GM23248 (cell line): Measurements from ENCODE around the gene HS6ST1. TPM values are rescaled to one million over a fixed set of nuclear protein-coding genes. Genes with fewer than 3 reads are reported as not detected.

Source experiments
- DNase-seq: peaks from one replicate; pipeline ENCODE4 v3.0.0-alpha.2; 2015
- H2AFZ ChIP-seq: fragments of 200-600 bp; sonication (generic); 2 replicates; pipeline ENCODE4 v1.6.1; 2016; ENCODE audit warnings: antibody characterized with exemption
- H3F3A ChIP-seq: fragments of 200-600 bp; sonication (generic); 2 replicates; pipeline ENCODE4 v1.6.1; 2016; ENCODE audit warnings: mild to moderate bottlenecking, antibody characterized with exemption, mixed run types; ENCODE audit not compliant: insufficient read depth
- H3K27ac ChIP-seq: fragments of 200-600 bp; sonication (generic); 2 replicates; pipeline ENCODE4 v1.5.1; 2016; ENCODE audit warnings: mild to moderate bottlenecking
- H3K27me3 ChIP-seq: fragments of 200-600 bp; sonication (generic); replicated peaks from 2 replicates; pipeline ENCODE4 v1.6.1; 2016; ENCODE audit warnings: mild to moderate bottlenecking; ENCODE audit not compliant: insufficient read depth
- H3K36me3 ChIP-seq: fragments of 200-600 bp; sonication (generic); 2 replicates; pipeline ENCODE4 v1.6.1; 2016; ENCODE audit warnings: low read depth, mild to moderate bottlenecking
- H3K4me1 ChIP-seq: fragments of 200-600 bp; sonication (generic); 2 replicates; pipeline ENCODE4 v1.6.1; 2016; ENCODE audit warnings: mild to moderate bottlenecking; ENCODE audit not compliant: insufficient read depth
- H3K4me2 ChIP-seq: fragments of 200-600 bp; sonication (generic); one replicate; pipeline ENCODE4 v1.6.1; 2016; ENCODE audit warnings: mild to moderate bottlenecking; ENCODE audit not compliant: unreplicated experiment
- H3K4me3 ChIP-seq: fragments of 200-600 bp; sonication (generic); 2 replicates; pipeline ENCODE4 v1.5.1; 2016; ENCODE audit warnings: mild to moderate bottlenecking
- H3K79me2 ChIP-seq: fragments of 200-600 bp; sonication (generic); 2 replicates; pipeline ENCODE4 v1.6.1; 2016; ENCODE audit warnings: mild to moderate bottlenecking; ENCODE audit not compliant: insufficient read depth
- H3K9ac ChIP-seq: fragments of 200-600 bp; sonication (generic); 2 replicates; pipeline ENCODE4 v1.6.1; 2016; ENCODE audit warnings: mild to moderate bottlenecking
- H3K9me2 ChIP-seq: fragments of 200-600 bp; sonication (generic); 2 replicates; pipeline ENCODE4 v1.6.1; 2016; ENCODE audit warnings: mixed run types, mild to moderate bottlenecking, moderate library complexity; ENCODE audit not compliant: insufficient read depth
- H3K9me3 ChIP-seq: fragments of 200-600 bp; sonication (generic); one replicate; pipeline ENCODE4 v1.6.1; 2017; ENCODE audit warnings: low read depth
- H4K20me1 ChIP-seq: fragments of 200-600 bp; sonication (generic); 2 replicates; pipeline ENCODE4 v1.6.0; 2016; ENCODE audit not compliant: insufficient read depth
- EZH2 ChIP-seq: fragments of 200-600 bp; sonication (generic); IDR thresholded peaks from 2 replicates; pipeline ENCODE4 v1.6.1; 2018; ENCODE audit warnings: antibody characterized with exemption, mild to moderate bottlenecking; ENCODE audit not compliant: insufficient read depth, poor library complexity, severe bottlenecking
- EZH2phosphoT487 ChIP-seq: fragments of 200-600 bp; sonication (generic); IDR thresholded peaks from 2 replicates; pipeline ENCODE4 v1.6.1; 2018; ENCODE audit warnings: antibody characterized with exemption, moderate library complexity, mild to moderate bottlenecking, low read depth; ENCODE audit not compliant: insufficient read depth
- WGBS, 2 experiments: methylation state at CpG; one replicate each; pipeline ENCODE4 v1.1.6; 2015 to 2017; ENCODE audit warnings: low lambda C conversion rate in 2 of 2, low coverage in 1 of 2; ENCODE audit errors: missing lambda C conversion rate in 2 of 2; 5-methylcytosine and 5-hydroxymethylcytosine counted together
- in situ Hi-C: fragments of 300-500 bp; cut with MboI; formaldehyde crosslinking; loops from 2 replicates; pipeline ENCODE4 v1.15.0; 2020
- polyA plus RNA-seq: library from polyadenylated mRNA; unstranded; fragments of >200 nt; fragmentation: Nextera tagmentation; extraction: Ambion mirVana; gene quantifications from 2 replicates; pipeline ENCODE4 v1.2.1, GENCODE V29; 2016
- total RNA-seq: library from RNA; depleted of rRNA; stranded (reverse); fragments of >200 nt; shearing (Covaris generic); gene quantifications from 2 replicates; pipeline ENCODE4 v1.2.3, GENCODE V29; 2014

HS6ST1 gene
- total and polyA plus RNA-seq, 2 experiments from 2014 or later: 3.3 to 27.3 TPM

GRCh38 chr2:128311755-128312341, 6.8 kb downstream of the HS6ST1 start:
- 0 out of 2 replicates have a peak, but pooled peaks cover 3% of the 10 kb centered on the region for H3F3A ChIP-seq
- no peak overlapping the region for H3K9ac ChIP-seq
- TF ChIP-seq EZH2phosphoT487 (no peak), EZH2 (no peak)
- no peaks in the 10 kb centered on the region for H3K27me3 ChIP-seq
- peaks cover 8% of the 10 kb centered on the region; the same call in 1 of the 2 replicates for H4K20me1 ChIP-seq
- H3K9me3 ChIP-seq: no peaks in the 10 kb centered on the region
- peaks cover 9% of the 10 kb centered on the region for H3K4me1 ChIP-seq
- 93 to 94% methylated on average over 10 of the region's 11 CpGs for WGBS, 2 experiments
- H3K4me3 ChIP-seq: no peak overlapping the region
- DNase-seq: no peak
- no peaks in the 10 kb centered on the region for H3K36me3 ChIP-seq
- in situ Hi-C loops: no loop called here
- no peak overlapping the region for H2AFZ ChIP-seq
- H3K9me2 ChIP-seq: no peaks in the 10 kb centered on the region
- no peak overlapping the region for H3K27ac ChIP-seq
- H3K79me2 ChIP-seq: peaks cover 99% of the 10 kb centered on the region
- no peak overlapping the region for H3K4me2 ChIP-seq

GRCh38 chr2:128311216-128311754, 7.4 kb downstream of the HS6ST1 start:
- Histone ChIP-seq H3K27me3 (no peaks in the 10 kb centered on the region), H2AFZ (no peak overlapping the region), H3K9me3 (no peaks in the 10 kb centered on the region), H3K79me2 (peaks cover 98% of the 10 kb centered on the region), H3K9ac (no peak overlapping the region), H3K9me2 (no peaks in the 10 kb centered on the region), H4K20me1 (peaks cover 3% of the 10 kb centered on the region; the same call in 1 of the 2 replicates), H3K27ac (no peak overlapping the region), H3F3A (0 out of 2 replicates have a peak, but pooled peaks cover 3% of the 10 kb centered on the region), H3K36me3 (no peaks in the 10 kb centered on the region), H3K4me2 (no peak overlapping the region), H3K4me1 (peaks cover 9% of the 10 kb centered on the region), H3K4me3 (no peak overlapping the region)
- TF ChIP-seq EZH2: no peak
- 83 to 91% methylated on average over 7 of the region's 7 CpGs for WGBS, 2 experiments
- no peak for DNase-seq
- in situ Hi-C loops: no loop called here

- H3K4me3 ChIP-seq: no peak overlapping the region
- H3F3A ChIP-seq: 0 out of 2 replicates have a peak, but pooled peaks cover 5% of the 10 kb centered on the region
- no peak overlapping the region for H3K27ac ChIP-seq
- no peak overlapping the region for H2AFZ ChIP-seq
- no peaks in the 10 kb centered on the region for H4K20me1 ChIP-seq
- DNase-seq: no peak
- in situ Hi-C loops: no loop called here
- no peaks in the 10 kb centered on the region for H3K9me3 ChIP-seq
- peaks cover 12% of the 10 kb centered on the region for H3K4me1 ChIP-seq
- no peak overlapping the region for H3K4me2 ChIP-seq
- no peaks in the 10 kb centered on the region for H3K27me3 ChIP-seq
- no peaks in the 10 kb centered on the region for H3K36me3 ChIP-seq
- H3K9me2 ChIP-seq: no peaks in the 10 kb centered on the region
- H3K9ac ChIP-seq: no peak overlapping the region
- 68 to 81% methylated on average over 4 of the region's 4 CpGs for WGBS, 2 experiments
- TF ChIP-seq EZH2phosphoT487: no peak
- no peak for TF ChIP-seq EZH2
- peaks cover 93% of the 10 kb centered on the region for H3K79me2 ChIP-seq
Observed at GRCh38 chr2:128310761-128311160, 7.9 kb downstream of the HS6ST1 start.

- no peak for DNase-seq
- Histone ChIP-seq H3K4me1 (peaks cover 18% of the 10 kb centered on the region), H3K4me2 (no peak overlapping the region), H3K27ac (no peak overlapping the region), H3F3A (peaks cover 10% of the 10 kb centered on the region; the same call in 1 of the 2 replicates), H3K9me3 (no peaks in the 10 kb centered on the region), H3K4me3 (no peak overlapping the region), H4K20me1 (no peaks in the 10 kb centered on the region), H3K9ac (no peak overlapping the region), H3K27me3 (no peaks in the 10 kb centered on the region), H2AFZ (no peak overlapping the region), H3K36me3 (no peaks in the 10 kb centered on the region), H3K9me2 (no peaks in the 10 kb centered on the region), H3K79me2 (peaks cover 87% of the 10 kb centered on the region)
- TF ChIP-seq EZH2 (no peak), EZH2phosphoT487 (no peak)
- in situ Hi-C loops: no loop called here
- WGBS, 2 experiments: 89 to 93% methylated on average over 8 to 12 of the region's 12 CpGs
Observed at GRCh38 chr2:128310094-128310716, 8.5 kb downstream of the HS6ST1 start.
